ENCODE data around the gene SRPK2.

GRCh38 chr7:105426606-105427146 lies 38.0 kb upstream of the SRPK2 start:
- TF ChIP-seq CTCF (IDR thresholded peaks at IDR 0.05): no peak
- TF ChIP-seq SIN3A (IDR thresholded peaks at IDR 0.05; ENCODE audit: borderline replicate concordance, insufficient read depth, low read depth, low read length): no peak
- TF ChIP-seq REST (IDR thresholded peaks at IDR 0.05; ENCODE audit: insufficient read depth in 1 of 2, low read depth in 2 of 2, low read length in 1 of 2): no peak
- no peak for TF ChIP-seq TCF7L2 (IDR thresholded peaks at IDR 0.05; ENCODE audit: low read depth, low read length)
